Body of pancreas (tissue), 4 donors: ENCODE results near the gene HRH1. TPM values are rescaled to one million over a fixed set of nuclear protein-coding genes. Genes with fewer than 3 reads are reported as not detected.

Source experiments
- ATAC-seq: fragments of 150-250 bp; one replicate; pipeline ENCODE4 v1.9.1; 2016
- DNase-seq, 4 donors: peaks; one replicate each; pipeline ENCODE4 v3.0.0-alpha.2; 2019
- H3K27ac ChIP-seq, 4 donors: fragments of 200-600 bp; sonication (generic); 1 replicate in 3 of 4; 2 replicates in 1 of 4; pipeline versions ENCODE4 v1.5.1 to v1.6.1; 2016 to 2019; ENCODE audit warnings: mild to moderate bottlenecking in 1 of 4, mixed read lengths in 1 of 4, moderate library complexity in 1 of 4
- H3K27me3 ChIP-seq, 2 donors: fragments of 200-600 bp; sonication (generic); one replicate each; pipeline ENCODE4 v1.6.0; 2016; ENCODE audit warnings: mild to moderate bottlenecking in 1 of 2
- H3K36me3 ChIP-seq, 2 donors: fragments of 200-600 bp; sonication (generic); replicated peaks in 1 of 2; 2 replicates each; pipeline ENCODE4 v1.5.1; 2016; ENCODE audit warnings: low read depth in 2 of 2; ENCODE audit not compliant: insufficient read depth in 1 of 2
- H3K4me1 ChIP-seq: fragments of 200-600 bp; sonication (generic); one replicate; pipeline ENCODE4 v1.6.0; 2016
- H3K4me3 ChIP-seq, 2 donors: fragments of 200-600 bp; sonication (generic); 1 replicate in 1 of 2; 2 replicates in 1 of 2; pipeline ENCODE4 v1.5.1; 2016 to 2019
- H3K9me3 ChIP-seq, 3 donors: fragments of 200-600 bp; sonication (generic); 1 replicate in 2 of 3; 2 replicates in 1 of 3; pipeline ENCODE4 v1.5.1; 2016
- POLR2A ChIP-seq, 3 donors: fragments of 450-650 bp; IDR thresholded peaks; one replicate each; pipeline ENCODE4 v1.6.1; 2016; ENCODE audit warnings: antibody characterized with exemption in 3 of 3, mild to moderate bottlenecking in 2 of 3
- WGBS, 2 donors: methylation state at CpG; one replicate each; pipeline ENCODE4 v1.1.5; 2017; 5-methylcytosine and 5-hydroxymethylcytosine counted together
- intact Hi-C: fragments of 100-400 bp; cut with DNase I; formaldehyde crosslinking; loops from one replicate; pipeline ENCODE4 v1.15.1; 2023
- total RNA-seq, 2 donors: library from RNA; depleted of rRNA; stranded (reverse); fragments of >200 nt; gene quantifications; one replicate each; pipeline ENCODE4 v1.1.0, GENCODE V29; 2016
- TF ChIP-seq, protein P1 (sequence below), 7 experiments: fragments of 450-650 bp in 4 of 7; fragments of 200-600 bp in 3 of 7; sonication (generic) in 3 of 7; IDR thresholded peaks; one replicate each; pipeline ENCODE4 v1.5.1; 2016 to 2019; ENCODE audit warnings: antibody characterized with exemption in 7 of 7

Gene HRH1
- total RNA-seq, 2 donors from 2014 or later = 0.66 to 0.78 TPM

GRCh38 chr3:11198495-11198894 is 44.2 kb downstream of the HRH1 start:
- Histone ChIP-seq H3K27ac (no peak overlapping the region), H3K27me3 (no peaks in the 10 kb centered on the region), H3K4me1 (no peaks in the 10 kb centered on the region), H3K9me3 (no peaks in the 10 kb centered on the region), H3K36me3 (no peaks in the 10 kb centered on the region), H3K4me3 (no peak overlapping the region)
- 53 to 56% methylated on average over 4 of the region's 4 CpGs for WGBS, 2 donors
- TF ChIP-seq POLR2A (IDR thresholded peaks at IDR 0.05) = no peak
- TF ChIP-seq, protein P1, sequence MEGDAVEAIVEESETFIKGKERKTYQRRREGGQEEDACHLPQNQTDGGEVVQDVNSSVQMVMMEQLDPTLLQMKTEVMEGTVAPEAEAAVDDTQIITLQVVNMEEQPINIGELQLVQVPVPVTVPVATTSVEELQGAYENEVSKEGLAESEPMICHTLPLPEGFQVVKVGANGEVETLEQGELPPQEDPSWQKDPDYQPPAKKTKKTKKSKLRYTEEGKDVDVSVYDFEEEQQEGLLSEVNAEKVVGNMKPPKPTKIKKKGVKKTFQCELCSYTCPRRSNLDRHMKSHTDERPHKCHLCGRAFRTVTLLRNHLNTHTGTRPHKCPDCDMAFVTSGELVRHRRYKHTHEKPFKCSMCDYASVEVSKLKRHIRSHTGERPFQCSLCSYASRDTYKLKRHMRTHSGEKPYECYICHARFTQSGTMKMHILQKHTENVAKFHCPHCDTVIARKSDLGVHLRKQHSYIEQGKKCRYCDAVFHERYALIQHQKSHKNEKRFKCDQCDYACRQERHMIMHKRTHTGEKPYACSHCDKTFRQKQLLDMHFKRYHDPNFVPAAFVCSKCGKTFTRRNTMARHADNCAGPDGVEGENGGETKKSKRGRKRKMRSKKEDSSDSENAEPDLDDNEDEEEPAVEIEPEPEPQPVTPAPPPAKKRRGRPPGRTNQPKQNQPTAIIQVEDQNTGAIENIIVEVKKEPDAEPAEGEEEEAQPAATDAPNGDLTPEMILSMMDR (IDR thresholded peaks at IDR 0.05) = no peak
- intact Hi-C loops = no loop called here
- no peak for ATAC-seq
- no peak for DNase-seq

DNA sequence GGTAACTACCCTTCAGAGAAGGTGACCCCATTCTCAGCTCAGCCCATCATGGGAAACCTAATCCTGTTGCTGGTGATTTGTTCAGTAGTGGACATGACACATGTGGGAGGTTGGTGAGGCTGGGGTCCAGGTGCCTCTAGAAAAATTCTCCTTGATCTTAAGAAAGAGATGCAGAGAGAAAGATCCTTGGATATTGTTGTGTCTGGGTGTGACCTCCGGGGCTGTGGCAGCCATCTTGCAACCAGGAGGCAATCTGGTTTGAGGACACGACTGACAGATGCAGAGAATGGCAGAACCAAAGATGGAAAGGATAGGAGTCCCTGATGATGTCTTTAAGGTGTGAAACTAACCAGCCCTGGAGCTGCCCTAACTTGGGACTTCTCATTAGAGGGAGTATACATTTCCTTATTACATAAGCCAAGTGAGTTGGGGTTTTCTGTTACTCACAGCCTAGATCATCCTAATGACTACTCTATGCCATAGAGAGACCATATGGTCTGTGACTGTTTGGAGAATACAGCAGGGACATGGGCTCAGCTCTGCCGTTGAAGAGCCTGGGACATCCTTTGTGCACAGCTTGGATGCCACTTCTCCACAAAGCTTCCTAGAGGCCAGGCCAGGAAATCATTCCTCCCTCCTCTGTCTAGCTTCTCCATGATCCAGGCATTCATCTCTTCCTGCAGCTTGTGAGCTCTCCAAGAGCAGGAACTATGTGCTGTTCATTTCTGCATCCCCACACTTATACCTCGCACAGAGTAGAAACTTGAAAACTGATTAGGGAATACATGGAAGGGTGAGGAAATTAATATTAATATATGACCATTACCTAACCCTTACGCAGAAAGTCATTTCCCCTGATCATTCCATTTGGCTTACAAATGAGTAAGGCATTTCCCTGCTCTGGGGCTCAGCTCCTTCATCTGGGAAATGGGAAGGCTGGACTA is 45.9 kb downstream of the HRH1 start:
- no peak for ATAC-seq
- TF ChIP-seq, protein P1 (IDR thresholded peaks at IDR 0.05) = no peak
- Histone ChIP-seq H3K9me3 (no peaks in the 10 kb centered on the region), H3K4me3 (no peak overlapping the region), H3K27ac (no peak overlapping the region), H3K36me3 (no peaks in the 10 kb centered on the region), H3K27me3 (no peaks in the 10 kb centered on the region), H3K4me1 (no peaks in the 10 kb centered on the region)
- no peak for DNase-seq
- intact Hi-C loops = no loop called here
- 72 to 84% methylated on average over 5 of the region's 5 CpGs for WGBS, 2 donors

GRCh38 chr3:11201251-11202019 is 47.1 kb downstream of the HRH1 start:
- Histone ChIP-seq H3K27ac (no peak overlapping the region), H3K4me3 (no peak overlapping the region), H3K36me3 (no peaks in the 10 kb centered on the region), H3K27me3 (no peaks in the 10 kb centered on the region), H3K4me1 (no peaks in the 10 kb centered on the region), H3K9me3 (no peaks in the 10 kb centered on the region)
- WGBS, 2 donors = 47 to 73% methylated on average over 7 of the region's 7 CpGs
- TF ChIP-seq, protein P1 (IDR thresholded peaks at IDR 0.05) = no peak
- intact Hi-C loops = no loop called here
- ATAC-seq (peak; percentile 52), DNase-seq (peak in 1 of 4 donors; percentile 22)

GRCh38 chr3:11203961-11204360 is 49.7 kb downstream of the HRH1 start:
- H3K4me1 ChIP-seq = no peaks in the 10 kb centered on the region
- H3K9me3 ChIP-seq = no peaks in the 10 kb centered on the region
- H3K4me3 ChIP-seq = no peak overlapping the region
- no peak overlapping the region for H3K27ac ChIP-seq
- no peaks in the 10 kb centered on the region for H3K27me3 ChIP-seq
- ATAC-seq (no peak), DNase-seq (no peak)
- H3K36me3 ChIP-seq = no peaks in the 10 kb centered on the region
- intact Hi-C loops = no loop called here
- no peak for TF ChIP-seq POLR2A (IDR thresholded peaks at IDR 0.05)
- TF ChIP-seq, protein P1 (IDR thresholded peaks at IDR 0.05) = no peak
- 53 to 64% methylated on average over 2 of the region's 2 CpGs for WGBS, 2 donors
